HFF-Myc (cell line): ENCODE results near the gene ANGPTL2.
A peak's percentile ranks its signal among the peaks of the same experiment; 100 is the strongest.
"Not testable (repeated sequence)": the region's sequence is repeated elsewhere in the genome, so short reads cannot be mapped to it uniquely, and the experiment has no call there.

ENCODE experiments used
- DNase-seq: peaks from one replicate; pipeline ENCODE4 v3.0.0-alpha.2; 2011; ENCODE audit warnings: low read depth; ENCODE audit errors: extremely low read depth
- H3K4me3 ChIP-seq: replicated peaks from 2 replicates; pipeline ENCODE4 v1.5.1; 2011; ENCODE audit warnings: low read depth, mild to moderate bottlenecking, control low read depth, low read length
- TF ChIP-seq, protein P1 (sequence below): IDR thresholded peaks from 2 replicates; pipeline ENCODE4 v1.5.1; 2012; ENCODE audit warnings: mild to moderate bottlenecking, low read depth, low read length, control low read depth; ENCODE audit errors: missing control alignments

Gene ANGPTL2

GRCh38 chr9:127122176-127123063 is at the start of gene ANGPTL2:
ANGPTL2 (minus strand) TSS chr9:127122635; CDS start chr9:127108731, 13,904 bp downstream.
- peak; percentile 72 for DNase-seq
- TF ChIP-seq, protein P1, sequence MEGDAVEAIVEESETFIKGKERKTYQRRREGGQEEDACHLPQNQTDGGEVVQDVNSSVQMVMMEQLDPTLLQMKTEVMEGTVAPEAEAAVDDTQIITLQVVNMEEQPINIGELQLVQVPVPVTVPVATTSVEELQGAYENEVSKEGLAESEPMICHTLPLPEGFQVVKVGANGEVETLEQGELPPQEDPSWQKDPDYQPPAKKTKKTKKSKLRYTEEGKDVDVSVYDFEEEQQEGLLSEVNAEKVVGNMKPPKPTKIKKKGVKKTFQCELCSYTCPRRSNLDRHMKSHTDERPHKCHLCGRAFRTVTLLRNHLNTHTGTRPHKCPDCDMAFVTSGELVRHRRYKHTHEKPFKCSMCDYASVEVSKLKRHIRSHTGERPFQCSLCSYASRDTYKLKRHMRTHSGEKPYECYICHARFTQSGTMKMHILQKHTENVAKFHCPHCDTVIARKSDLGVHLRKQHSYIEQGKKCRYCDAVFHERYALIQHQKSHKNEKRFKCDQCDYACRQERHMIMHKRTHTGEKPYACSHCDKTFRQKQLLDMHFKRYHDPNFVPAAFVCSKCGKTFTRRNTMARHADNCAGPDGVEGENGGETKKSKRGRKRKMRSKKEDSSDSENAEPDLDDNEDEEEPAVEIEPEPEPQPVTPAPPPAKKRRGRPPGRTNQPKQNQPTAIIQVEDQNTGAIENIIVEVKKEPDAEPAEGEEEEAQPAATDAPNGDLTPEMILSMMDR = no peak
- H3K4me3 ChIP-seq = peak within 1 kb of the TSS; percentile 74

GRCh38 chr9:127171348-127171747 is 48.9 kb upstream of the ANGPTL2 start:
- not testable (repeated sequence) for H3K4me3 ChIP-seq, DNase-seq

- TF ChIP-seq, protein P1 = no peak
- no peak overlapping the region for H3K4me3 ChIP-seq
- DNase-seq = no peak
These were observed 48.2 kb upstream of the ANGPTL2 start for GRCh38 chr9:127170652-127171051.

DNA sequence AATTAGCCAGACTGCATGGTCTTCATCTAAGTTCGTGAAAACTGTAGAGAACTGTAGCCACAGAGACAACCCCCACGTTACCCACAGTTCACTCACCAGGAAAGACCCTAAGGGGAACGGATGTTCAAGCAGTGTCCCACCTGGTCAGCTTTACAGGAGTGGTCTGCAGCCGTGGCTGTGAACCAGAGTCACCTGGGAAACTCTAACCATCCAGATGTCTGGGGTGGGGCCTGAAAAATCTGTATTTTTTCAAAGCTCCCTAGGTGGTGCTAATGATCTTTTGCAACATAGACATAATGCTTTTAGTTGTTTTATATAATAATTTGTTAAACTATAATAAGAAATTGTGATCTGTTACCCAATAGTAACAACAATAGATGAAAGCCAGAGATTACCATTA is 47.7 kb upstream of the ANGPTL2 start:
- no peak overlapping the region for H3K4me3 ChIP-seq
- no peak for DNase-seq
- TF ChIP-seq, protein P1 = no peak

DNA sequence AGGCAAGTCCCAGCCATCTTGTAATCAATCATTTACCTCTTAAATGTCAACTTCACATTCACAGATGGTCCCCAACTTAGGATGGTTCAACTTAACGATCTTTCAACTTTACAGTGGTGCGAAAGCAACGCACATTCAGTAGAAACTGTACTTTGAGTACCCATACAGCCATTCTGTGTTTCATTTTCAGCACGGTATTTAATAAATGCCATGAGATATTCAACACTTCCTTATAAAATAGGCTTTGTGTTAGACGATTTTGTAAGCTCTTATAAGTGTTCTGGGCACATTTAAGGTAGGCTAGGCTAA is 47.1 kb upstream of the ANGPTL2 start:
- H3K4me3 ChIP-seq = no peak overlapping the region
- no peak for DNase-seq
- TF ChIP-seq, protein P1 = no peak

- TF ChIP-seq, protein P1 = no peak
- DNase-seq = no peak
- H3K4me3 ChIP-seq = no peak overlapping the region
These were observed 46.5 kb upstream of the ANGPTL2 start for GRCh38 chr9:127168756-127169574.

DNA sequence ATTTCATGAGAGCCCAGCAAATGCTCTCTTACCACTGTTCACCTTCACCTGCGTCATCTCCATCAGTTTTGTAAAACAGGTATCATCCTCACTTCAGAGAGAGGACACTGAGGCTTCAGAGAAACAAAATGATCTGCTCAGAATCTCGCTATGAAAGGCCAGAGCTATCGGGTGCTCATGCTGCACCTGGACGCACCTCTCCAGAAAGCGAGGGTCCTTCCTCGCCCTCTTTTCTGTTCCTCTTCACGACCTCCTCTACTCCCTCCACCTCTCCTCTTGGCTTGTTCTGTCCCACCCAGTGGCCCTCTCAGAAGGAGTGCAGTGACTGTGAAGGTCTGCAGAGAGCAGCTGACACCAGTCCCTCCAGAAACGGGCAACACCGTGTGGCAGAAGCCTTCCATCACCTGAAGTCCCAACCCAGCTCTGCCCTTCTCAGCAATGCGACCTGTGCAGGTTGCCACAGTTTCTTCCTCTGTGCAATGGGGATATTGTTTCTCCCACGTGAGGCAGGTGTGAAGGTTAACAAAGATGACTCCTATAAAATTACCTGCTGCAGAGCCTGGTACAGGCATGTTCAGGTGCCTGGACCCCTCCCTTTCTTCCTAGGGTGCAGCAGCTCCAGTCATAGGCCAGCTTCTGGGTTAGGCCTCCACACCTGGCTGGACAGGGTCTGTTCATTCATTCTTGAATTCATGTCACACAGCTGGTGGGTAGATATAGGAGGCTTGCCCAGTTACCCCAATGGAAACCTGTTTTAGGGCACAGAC is 45.3 kb upstream of the ANGPTL2 start:
- TF ChIP-seq, protein P1 = no peak
- DNase-seq = no peak
- H3K4me3 ChIP-seq = no peak overlapping the region
